Effector CD8-positive, alpha-beta T cell (primary cell): ENCODE data around the gene ST8SIA5.
"Not testable (repeated sequence)": the region's sequence is repeated elsewhere in the genome, so short reads cannot be mapped to it uniquely, and the experiment has no call there.

Source experiments
- DNase-seq: peaks from one replicate; lab custom pipeline; 2025; lab: John Stamatoyannopoulos, UW
- total RNA-seq, 4 experiments: gene quantifications; one replicate each; lab custom pipeline; 2026; lab: John Stamatoyannopoulos, UW

Gene ST8SIA5, protein sequence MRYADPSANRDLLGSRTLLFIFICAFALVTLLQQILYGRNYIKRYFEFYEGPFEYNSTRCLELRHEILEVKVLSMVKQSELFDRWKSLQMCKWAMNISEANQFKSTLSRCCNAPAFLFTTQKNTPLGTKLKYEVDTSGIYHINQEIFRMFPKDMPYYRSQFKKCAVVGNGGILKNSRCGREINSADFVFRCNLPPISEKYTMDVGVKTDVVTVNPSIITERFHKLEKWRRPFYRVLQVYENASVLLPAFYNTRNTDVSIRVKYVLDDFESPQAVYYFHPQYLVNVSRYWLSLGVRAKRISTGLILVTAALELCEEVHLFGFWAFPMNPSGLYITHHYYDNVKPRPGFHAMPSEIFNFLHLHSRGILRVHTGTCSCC
- 0 to 0.53 (median 0.06) reads per million in 4 experiments for total RNA-seq

DNA sequence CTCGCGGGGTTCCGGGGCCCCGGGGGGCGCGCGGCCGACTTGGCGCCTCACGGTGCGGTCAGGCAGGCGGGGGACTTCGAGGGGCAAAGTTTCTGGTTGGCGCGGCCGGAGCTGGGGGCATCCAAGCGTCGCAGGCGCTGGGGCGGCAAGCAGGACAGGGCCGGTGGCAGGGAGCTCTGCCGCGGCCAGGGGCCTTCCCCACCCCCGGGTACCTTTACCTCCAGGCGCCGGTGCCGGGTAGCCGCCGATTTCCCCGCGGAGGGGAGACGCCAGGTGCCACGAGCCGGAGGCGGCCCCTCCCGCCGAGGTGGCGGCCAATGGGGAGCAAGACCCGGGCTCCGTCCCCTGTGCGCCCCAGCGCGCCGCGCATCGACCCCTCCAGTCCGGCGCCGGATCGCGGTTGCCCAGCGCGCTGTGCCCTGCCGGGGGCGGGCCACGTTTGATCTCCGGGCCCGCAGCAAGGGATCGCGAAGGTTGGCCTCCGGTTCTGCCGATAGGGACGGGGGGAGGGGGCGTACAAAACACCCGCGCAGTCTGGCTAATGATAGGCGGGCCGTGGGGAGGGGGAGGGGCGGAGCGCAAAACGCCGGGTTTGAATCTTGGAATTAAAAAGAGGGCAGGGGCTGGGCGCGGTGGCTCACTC lies at the start of gene ST8SIA5:
ST8SIA5 (minus strand) TSS at position 495 of the 643 bp plus-strand sequence. CDS start 545 bp downstream, outside the sequence.
- DNase-seq = no peak

DNA sequence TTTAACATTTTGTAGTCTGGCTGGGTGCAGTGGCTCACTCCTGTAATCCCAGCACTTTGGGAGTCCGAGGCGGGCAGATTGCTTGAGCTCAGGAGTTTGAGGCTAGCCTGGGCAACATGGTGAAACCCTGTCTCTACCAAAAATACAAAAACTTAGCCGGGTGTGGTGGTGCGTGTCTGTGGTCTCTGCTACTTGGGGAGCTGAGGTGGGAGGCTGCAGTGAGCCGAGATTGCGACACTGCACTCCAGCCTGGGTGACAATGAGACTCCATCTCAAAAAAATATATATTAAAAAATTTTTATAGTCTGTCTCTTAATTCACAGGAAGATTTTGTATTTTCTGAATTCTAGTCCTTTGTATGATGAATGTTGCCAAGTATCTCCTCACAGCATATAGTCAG lies 39.1 kb upstream of the ST8SIA5 start:
- not testable (repeated sequence) for DNase-seq

DNA sequence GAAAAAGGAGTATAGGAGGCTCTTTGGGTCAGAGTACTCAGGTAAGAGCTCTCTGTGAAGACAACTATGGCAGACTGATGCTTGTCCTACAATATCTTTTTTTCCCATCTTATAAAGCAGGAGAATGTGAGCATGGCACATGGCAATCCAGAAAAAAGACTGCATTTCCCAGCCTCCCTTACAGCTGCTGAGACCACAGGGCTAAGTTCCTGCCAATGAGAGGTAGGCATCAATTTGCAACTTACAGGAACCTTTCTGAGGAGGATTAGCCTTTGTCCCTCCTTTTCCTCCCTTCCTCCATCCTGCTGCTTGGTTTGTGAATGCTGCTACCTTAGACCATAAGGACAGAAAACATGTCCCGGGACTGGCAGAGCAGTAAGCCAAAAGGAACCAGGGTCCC lies 37.8 kb upstream of the ST8SIA5 start:
- DNase-seq = no peak

DNA sequence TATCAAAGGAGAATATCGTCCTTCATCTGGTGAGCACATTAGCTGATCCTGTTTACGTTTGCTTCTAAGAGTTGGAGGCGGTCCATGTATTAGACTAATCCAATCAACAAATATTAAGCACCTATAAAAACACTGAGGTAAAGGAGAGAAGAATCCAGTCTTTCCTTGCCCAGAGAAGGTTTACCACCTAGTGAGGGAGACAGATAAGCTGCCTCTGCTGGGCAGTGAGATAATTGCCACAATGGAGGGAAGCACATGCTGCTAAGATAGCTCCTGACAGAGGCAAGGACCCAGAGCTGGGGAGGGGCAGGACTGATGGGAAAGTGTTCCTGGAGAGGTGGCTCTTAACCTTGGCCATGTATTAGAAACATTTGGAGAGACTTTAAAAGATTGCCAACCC lies 36.7 kb upstream of the ST8SIA5 start:
- DNase-seq = no peak

DNA sequence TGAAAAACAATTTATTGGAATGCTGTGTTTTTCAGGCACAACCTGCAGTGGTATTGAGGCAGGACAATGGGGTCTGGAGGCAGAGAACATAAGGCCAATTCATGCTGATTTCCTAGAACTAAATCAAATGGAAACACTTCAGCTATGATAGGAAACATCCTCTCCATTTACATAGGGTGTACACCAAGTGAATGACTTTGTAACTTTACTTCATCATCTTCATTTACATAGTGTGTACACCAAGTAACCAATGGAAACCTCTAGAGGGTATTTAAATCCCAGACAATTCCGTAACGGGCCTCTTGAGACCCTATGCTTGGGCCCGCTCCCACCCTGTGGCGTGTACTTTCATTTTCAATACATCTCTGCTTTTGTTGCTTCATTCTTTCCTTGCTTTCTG lies 32.2 kb upstream of the ST8SIA5 start:
- DNase-seq = no peak

DNA sequence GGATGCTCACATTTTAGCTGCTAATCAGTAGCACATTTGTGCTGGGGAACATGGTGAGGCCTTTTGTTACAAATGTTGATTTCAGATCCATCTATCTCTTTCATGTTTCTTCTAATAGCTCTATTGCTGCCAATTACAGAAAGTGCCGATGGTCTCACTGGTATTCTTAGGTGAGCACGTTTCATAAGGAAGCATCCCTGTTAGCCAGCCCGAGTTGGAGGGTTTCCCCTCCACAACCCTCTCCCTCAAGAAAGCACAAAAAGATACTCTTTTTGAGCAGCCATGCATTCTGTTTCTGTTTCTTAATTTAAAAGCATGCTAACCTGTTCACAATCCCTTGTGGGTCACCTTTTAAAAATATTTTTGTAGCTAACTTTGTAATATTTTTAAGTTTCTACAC lies 30.8 kb upstream of the ST8SIA5 start:
- DNase-seq = no peak

DNA sequence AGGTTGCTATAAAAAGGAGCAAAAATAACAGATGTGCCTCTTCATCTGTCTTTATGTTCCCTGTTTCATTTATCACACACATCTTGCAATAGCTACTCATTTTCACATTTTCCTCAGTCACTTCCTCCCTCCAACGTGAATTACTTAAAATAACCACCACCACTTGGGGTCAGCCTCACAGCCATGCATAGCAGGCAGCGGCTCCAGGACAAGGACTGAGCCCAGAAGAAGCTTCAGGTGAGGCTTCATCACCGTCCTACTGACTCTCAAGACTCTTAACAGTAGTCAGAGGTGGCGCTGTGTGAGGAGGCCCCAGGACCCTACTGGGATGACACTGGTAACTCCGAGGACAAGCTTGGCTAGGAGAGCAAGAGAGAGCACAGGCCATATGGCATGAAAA lies 15.5 kb upstream of the ST8SIA5 start:
- DNase-seq = no peak

DNA sequence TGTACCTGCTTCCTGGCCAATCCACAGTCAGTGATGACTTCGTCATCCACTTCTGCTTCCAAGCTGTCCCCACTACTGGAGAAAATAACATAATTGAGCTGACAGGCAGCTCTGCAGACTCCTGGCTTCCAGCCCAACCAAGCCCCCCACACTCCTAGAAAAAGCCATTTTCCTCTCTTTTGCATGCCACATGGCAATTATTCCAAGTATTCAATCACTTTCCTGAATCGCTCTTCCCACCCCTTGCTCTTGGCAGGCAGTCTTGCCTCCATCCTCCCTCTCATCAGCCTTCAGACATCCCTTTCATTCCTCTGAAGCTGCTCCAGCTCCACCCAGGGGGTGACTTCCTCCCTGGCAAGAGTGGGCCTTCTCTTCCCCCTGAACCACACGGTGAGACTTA lies 14.3 kb upstream of the ST8SIA5 start:
- no peak for DNase-seq

DNA sequence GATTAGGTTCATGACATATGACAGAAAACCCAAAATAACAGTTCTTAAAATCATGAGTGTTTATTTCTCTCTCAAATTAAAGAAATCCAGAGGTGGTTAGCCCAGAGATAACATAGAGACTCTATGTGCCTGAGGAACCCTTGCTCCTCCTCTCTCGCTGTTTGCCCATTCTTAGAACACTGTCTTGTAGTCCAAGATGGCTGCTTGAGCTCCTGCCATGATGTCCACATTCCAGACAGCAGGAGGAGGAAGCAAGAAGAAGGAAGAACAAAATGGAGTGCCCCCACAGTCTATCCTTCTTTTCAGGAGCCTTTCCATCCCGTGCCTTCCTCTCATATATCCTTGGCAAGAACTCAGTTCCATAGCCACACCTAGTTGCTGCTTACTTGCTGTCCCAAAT lies 13.9 kb upstream of the ST8SIA5 start:
- DNase-seq = no peak

DNA sequence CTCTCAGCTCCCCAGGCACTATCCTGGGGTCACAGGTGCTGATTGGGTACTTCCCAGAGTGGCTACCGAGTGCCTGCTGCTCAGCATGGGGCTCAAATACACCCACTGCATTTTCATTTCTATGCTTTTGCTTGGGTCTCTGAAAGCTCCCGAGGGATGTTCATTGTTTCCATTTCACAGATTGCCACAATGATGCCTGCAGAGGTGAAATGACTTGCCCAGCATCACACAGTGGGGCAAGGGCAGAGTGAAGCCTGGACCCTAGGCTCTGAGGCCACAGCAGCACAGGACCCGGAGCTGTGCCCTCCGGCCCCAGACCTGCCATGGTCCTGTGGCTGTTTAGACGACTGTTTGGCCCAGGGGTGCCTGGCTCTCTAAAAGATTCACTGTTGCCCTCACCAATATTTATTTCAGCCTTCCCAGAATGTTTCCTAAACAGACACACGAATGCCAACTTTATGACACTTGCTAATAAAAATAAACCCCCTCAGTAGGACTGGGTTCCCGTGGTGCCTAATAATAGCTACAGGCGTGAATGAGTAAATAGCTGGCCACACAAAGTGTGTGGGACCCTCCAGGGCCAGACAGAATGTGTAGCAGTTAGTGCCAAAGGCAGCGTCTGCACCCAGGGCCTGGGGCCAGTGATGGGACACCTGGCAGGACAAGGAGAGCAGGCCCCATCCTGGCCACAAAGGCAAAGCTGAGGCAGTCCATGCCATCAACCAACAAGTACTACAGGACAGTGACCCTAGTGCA lies 11.5 kb upstream of the ST8SIA5 start:
- no peak for DNase-seq

DNA sequence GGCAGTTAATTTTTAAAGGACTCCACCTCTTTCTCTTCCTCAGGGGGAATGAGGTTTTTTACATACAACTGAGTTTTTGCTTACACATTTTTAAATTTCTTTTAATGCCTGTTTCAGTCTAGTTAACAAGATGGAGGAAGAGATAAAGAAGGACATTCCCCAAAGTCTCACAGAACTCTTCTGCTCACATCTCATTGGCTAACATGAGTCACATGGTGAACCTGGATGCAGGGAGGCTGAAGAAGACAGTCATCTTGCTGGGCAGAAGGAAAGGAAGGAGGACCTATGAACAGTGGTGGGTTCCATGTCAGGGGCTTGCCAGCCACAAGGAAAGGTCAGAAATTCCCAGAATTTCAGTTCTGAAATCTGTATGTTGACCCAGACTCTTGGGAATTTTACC lies 10.4 kb upstream of the ST8SIA5 start:
- no peak for DNase-seq

DNA sequence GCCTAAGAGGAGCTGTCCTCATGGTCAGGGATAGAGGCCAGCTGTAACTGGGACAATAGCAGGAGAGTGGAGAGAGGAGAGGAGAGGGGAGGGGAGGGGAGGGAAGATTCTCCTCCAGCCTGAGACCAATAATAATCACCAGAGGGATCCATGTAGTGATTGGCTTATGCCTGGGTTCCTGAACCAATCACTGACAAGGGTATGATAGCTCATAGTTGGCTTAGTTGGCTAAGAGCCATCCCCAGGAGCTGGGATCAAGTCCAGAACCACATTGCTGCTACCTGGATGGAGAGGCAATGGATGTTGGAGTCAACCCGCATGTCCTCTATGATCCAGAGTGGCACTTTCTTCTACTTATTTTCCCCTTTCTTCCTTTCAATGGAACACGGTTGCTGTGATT lies 7.7 kb upstream of the ST8SIA5 start:
- DNase-seq = no peak

DNA sequence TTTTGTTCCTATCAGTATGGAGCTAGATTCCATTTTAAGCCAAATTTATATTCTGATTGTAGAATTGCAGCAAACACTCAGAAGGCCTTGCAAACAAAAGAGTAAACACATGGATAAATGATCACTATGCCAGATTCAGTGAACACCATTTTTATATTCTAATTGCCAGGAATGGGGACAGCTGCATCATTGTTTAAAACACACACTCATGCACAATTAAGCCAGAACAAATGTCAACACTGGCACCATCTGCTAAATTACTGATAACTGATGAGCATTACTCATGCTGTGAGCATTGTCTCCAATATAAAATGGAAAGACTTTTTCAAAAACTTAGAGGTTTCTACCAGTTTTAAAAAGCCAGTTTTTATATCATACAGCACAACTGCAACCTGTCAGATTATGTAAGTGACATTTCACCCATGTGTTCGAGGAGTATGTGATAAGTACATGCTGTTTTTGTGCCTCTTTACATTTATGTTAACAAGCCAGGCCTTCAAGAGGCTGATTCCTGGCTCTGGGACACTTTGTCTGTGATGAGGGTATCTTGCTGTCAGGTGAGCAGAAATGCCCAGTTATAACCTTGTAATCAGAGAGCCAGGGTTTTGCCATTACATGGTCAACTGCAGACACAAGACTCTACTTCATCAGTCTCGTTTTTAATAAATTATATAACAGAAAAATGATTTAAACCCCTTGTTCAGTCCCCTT lies 4.4 kb upstream of the ST8SIA5 start:
- DNase-seq = no peak

DNA sequence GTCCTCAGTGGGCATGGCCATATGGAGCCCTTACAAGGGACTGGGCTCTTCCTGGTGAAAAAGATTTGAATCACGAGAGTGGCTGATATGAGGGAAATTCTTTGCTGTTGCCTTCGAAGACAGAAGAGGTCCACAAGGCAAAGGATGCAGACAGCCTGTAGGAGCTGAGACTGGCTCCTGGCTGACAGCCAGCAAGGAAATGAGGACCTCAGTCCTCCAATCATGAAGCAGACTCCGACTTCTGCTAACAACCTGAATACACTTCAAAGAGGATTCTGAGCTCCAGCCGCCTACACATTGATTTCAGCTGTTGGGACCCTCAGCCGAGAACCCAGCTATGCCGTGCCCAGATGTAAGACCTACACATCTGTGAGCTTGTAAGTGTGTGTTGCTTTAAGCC lies 3.0 kb upstream of the ST8SIA5 start:
- DNase-seq = no peak

DNA sequence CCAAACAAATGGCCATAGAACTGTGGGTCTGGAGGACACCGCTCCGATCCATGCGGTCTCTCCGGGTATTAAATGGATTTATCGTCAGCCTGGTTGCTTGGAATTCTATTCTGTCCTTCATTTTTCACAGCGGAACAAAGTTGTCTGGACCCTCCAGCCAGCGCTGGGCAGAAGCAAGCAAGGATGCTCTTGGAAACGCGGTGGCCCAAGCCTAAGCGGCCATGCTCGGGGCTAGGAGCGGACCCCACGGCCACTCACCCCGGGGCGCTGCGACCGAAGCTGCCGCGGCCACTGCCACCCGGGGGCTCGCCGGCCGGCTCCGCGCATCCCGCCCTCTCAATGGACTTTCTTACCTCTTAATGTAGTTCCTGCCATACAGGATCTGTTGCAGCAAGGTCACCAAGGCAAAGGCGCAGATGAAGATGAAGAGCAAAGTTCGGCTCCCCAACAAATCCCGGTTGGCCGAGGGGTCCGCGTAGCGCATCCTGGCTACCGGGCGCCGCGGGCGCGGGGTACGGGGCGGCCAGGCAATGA lies 761 bp downstream of the ST8SIA5 start:
- DNase-seq = no peak

DNA sequence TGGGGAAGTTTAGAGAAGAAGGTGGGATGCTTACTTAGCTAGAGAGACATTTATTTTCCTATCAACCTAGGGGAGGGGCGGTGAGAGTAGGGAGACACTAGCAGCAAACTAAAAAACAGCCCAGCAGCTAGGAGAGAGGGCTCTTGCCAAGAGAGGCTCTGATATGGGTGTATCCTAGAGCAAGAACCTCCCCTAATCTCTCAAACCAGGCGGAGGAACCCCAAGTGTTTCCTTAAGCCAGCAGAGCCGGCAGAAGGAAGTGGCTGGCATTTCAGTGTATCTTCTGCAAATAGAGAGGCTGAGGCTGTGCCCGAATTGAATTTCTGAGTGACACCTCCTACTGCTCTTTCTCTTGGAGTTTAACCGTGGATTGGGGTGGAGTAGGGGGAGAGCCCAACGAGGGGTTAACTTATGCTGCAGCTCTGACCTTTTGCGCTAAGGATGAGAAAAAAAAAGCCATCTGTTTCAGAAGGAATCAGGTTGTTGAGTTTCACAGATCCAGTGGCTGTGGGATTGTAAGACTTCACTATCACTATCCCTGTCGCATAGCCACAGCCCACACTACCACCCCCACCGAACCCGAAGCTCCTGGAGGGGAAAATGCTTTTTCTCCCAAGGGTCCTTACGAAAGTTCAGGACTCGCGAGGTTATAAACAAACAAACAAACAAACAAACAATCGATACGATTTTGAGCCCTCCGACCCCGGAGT lies 1.4 kb downstream of the ST8SIA5 start:
- no peak for DNase-seq

DNA sequence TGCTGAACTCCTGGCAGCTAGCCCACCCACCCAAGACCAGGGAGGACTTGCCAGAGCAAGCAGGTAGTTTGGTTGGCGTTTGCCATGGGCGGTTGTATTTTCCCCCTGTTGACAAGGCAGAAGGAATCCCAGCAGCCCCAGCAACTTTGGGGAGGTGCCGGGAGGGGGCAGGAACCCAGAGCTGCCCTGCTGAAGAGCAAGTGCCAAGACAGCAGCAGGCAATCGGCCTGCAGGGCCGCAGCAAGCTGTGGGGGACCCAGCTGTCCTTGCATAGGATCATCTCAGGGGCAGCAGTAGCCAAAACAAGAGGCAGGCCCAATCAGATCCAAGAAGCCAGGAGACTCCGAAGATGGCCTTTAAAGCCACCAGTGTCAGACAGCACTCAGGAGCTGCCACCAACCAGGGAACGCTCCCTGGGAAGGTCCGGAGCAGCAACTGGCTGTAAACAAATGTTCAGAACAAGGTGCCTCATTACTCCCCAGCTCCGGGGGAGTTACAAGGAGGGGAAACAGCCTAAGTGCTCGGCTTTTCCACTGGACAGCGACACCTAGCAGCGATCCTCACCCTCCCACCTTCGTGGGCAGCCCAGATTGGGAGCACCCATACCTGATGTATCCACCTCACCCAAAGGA lies 2.1 kb downstream of the ST8SIA5 start:
- no peak for DNase-seq

DNA sequence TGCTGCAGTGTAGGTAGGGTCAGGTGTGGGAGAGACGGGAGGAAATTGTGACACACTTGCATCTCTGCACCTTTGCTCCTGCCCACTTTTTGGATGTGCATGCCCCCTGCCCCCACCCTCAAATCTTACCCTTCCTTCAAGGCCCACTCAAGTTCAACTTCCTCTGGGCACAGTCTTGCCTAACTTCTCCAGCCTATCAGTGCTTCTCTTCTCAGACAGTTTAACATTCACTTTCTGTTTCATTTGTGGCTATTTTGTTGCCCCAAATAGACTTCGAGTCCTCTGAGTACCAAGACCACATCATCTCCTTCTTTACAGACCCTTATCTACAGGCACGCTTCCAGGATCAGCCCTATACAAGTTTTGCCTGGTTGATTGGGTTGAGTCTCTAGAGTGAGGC lies 2.7 kb downstream of the ST8SIA5 start:
- DNase-seq = no peak

DNA sequence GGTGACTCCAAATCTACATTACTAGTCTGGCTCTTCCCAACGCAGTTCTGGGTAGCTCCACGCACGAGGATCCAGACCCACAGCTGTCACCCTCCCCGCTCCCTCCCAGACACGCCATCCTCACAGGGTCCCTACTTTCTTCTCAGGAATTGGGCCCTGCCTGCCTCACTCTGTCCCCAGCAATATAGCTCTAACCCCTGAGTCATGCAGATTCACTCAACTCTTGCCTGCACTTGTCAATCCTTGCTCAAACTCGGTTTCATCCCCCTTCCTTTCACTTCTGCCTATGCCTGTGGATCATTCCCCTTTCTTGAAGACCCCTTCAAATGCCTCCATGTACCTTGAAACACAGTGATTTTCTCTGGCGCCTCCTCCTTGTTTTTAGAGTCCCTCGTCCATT lies 5.0 kb downstream of the ST8SIA5 start:
- no peak for DNase-seq

DNA sequence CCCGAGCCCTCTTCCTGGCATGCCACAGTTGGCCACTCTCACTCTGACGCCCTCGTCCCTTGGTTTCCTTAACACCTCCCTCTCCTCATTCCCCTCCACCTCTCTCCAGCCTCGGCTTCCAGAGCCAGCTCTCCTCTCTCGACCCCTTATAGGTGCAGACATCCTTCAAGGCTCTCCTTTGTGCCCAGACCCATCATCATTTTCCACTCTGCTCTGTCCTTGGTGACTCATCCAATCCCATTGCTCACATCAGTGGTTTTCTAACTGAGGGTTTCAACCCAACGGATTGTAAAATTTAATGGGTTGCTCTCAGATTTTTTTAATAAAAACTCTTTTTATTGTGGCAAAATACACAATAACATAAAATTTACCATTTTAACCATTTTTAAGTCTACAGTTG lies 6.2 kb downstream of the ST8SIA5 start:
- DNase-seq = no peak

DNA sequence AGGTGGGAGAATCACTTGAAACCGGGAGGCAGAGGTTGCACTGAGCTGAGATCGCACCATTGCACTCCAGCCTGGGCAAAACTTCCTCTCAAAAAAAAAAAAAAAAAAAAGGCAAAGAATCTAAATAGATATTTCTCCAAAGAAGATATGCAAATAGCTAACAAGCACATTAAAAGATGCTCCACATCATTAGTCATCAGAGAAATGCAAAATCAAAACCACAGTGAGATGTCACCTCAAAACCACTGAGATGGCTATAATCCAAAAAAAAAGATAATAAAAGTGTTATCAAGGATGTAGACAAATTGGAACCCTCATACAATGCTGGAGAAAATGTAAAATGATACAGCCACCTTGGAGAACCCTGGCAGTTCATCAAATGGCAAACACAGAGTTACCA lies 8.4 kb downstream of the ST8SIA5 start:
- no peak for DNase-seq
